K562 (cell line): ENCODE results near the gene MFSD6. TPM values are rescaled to one million over a fixed set of nuclear protein-coding genes. Genes with fewer than 3 reads are reported as not detected.

Source experiments
- ARID1B ChIP-seq: fragments of 450-650 bp; IDR thresholded peaks from 2 replicates; pipeline ENCODE4 v1.6.1; 2016; ENCODE audit warnings: antibody characterized with exemption, mild to moderate bottlenecking, inconsistent platforms
- CHCHD3 ChIP-seq: fragments of 250-450 bp; sonication (Bioruptor Pico); IDR thresholded peaks from 2 replicates; pipeline ENCODE4 v2.1.2; 2022; ENCODE audit warnings: mild to moderate bottlenecking
- EP300 ChIP-seq: IDR thresholded peaks from 2 replicates; pipeline ENCODE4 v1.6.1; 2012; ENCODE audit warnings: low read length, improper control_type of control experiment
- FOXM1 ChIP-seq, 2 experiments: fragments of 450-650 bp in 1 of 2; sonication (generic) in 1 of 2; formaldehyde crosslinking in 1 of 2; IDR thresholded peaks; 2 replicates each; pipeline versions ENCODE4 v1.6.1 to v1.9.0; 2017 to 2022; ENCODE audit warnings: low read depth in 2 of 2, mild to moderate bottlenecking in 2 of 2, missing genetic modification reagents in 1 of 2, moderate library complexity in 1 of 2
- KLF16 ChIP-seq: IDR thresholded peaks from 2 replicates; pipeline ENCODE4 v1.6.1; 2016; ENCODE audit warnings: antibody characterized with exemption
- LEF1 ChIP-seq: fragments of 450-650 bp; IDR thresholded peaks from 2 replicates; pipeline ENCODE4 v1.6.1; 2016; ENCODE audit warnings: mild to moderate bottlenecking
- MEIS2 ChIP-seq: fragments of 450-650 bp; IDR thresholded peaks from 2 replicates; pipeline ENCODE4 v1.6.1; 2014; ENCODE audit warnings: mild to moderate bottlenecking; ENCODE audit not compliant: partially characterized antibody
- POLR2AphosphoS5 ChIP-seq: IDR thresholded peaks from 2 replicates; pipeline ENCODE4 v1.6.1; 2011; ENCODE audit warnings: mild to moderate bottlenecking, low read depth, low read length, moderate library complexity; ENCODE audit not compliant: control insufficient read depth, insufficient read depth
- SMARCC2 ChIP-seq: fragments of 450-650 bp; IDR thresholded peaks from 2 replicates; pipeline ENCODE4 v1.6.1; 2017; ENCODE audit warnings: antibody characterized with exemption, moderate library complexity, mild to moderate bottlenecking, low read depth
- TEAD4 ChIP-seq, 2 experiments: sonication (generic) in 1 of 2; formaldehyde crosslinking in 1 of 2; IDR thresholded peaks; 2 replicates each; pipeline versions ENCODE4 v1.6.1 to v1.8.0; 2012 to 2022; ENCODE audit warnings: borderline replicate concordance in 1 of 2, inconsistent platforms in 1 of 2, low read length in 1 of 2, mild to moderate bottlenecking in 1 of 2, missing genetic modification reagents in 1 of 2
- TRIM24 ChIP-seq, 2 experiments: fragments of 450-650 bp; IDR thresholded peaks; 2 replicates each; pipeline ENCODE4 v1.6.1; 2016
- ZFPM2 ChIP-seq: fragments of 250-450 bp; sonication (Bioruptor Pico); IDR thresholded peaks from 2 replicates; pipeline ENCODE4 v1.5.1; 2022; ENCODE audit warnings: mild to moderate bottlenecking
- polyA plus RNA-seq, 8 experiments: library from polyadenylated mRNA; depleted of rRNA in 4 of 8; stranded (reverse) in 5 of 8; unstranded in 3 of 8; fragments of >200 nt; fragmentation: Nextera tagmentation in 2 of 8; fragmentation: Illumina TruSeq in 1 of 8; extraction: Ambion mirVana in 2 of 8; extraction: Trizol in 1 of 8; gene quantifications; 2 replicates each; pipeline versions ENCODE4 v1.2.1 to v1.2.3, GENCODE V29; 2011 to 2014; ENCODE audit warnings: inconsistent platforms in 1 of 8, missing spikeins in 1 of 8
- total RNA-seq, 7 experiments: library from RNA; depleted of rRNA in 6 of 7; stranded (reverse); fragments of >200 nt in 6 of 7; fragmentation: Illumina TruSeq in 2 of 7; extraction: Trizol in 2 of 7; gene quantifications; 2 replicates each; pipeline versions ENCODE4 v1.2.1 to v1.2.3, GENCODE V29; 2011 to 2021; ENCODE audit warnings: low replicate concordance in 1 of 7
- TF ChIP-seq, protein P1 (sequence below): fragments of 250-450 bp; sonication (Bioruptor Pico); IDR thresholded peaks from 2 replicates; pipeline ENCODE4 v1.5.1; 2021; ENCODE audit warnings: mild to moderate bottlenecking
- TF ChIP-seq, protein P2 (sequence below), 2 experiments: fragments of 150-350 bp in 1 of 2; IDR thresholded peaks; 2 replicates each; pipeline ENCODE4 v1.6.1; 2012 to 2016; ENCODE audit warnings: low read depth in 2 of 2, low read length in 2 of 2, mild to moderate bottlenecking in 1 of 2, moderate library complexity in 1 of 2
- TF ChIP-seq, protein P3 (sequence below): fragments of 250-450 bp; sonication (Bioruptor Pico); IDR thresholded peaks from 2 replicates; pipeline ENCODE4 v1.4.0; 2020; ENCODE audit warnings: mild to moderate bottlenecking, moderate library complexity, borderline replicate concordance

MFSD6 gene
- total and polyA plus RNA-seq, 9 of the 15 experiments (the other 6 are each of a cell fraction or from before 2014, with no cell fraction given) = 1.1 to 7.9 (median 4.4) TPM

DNA sequence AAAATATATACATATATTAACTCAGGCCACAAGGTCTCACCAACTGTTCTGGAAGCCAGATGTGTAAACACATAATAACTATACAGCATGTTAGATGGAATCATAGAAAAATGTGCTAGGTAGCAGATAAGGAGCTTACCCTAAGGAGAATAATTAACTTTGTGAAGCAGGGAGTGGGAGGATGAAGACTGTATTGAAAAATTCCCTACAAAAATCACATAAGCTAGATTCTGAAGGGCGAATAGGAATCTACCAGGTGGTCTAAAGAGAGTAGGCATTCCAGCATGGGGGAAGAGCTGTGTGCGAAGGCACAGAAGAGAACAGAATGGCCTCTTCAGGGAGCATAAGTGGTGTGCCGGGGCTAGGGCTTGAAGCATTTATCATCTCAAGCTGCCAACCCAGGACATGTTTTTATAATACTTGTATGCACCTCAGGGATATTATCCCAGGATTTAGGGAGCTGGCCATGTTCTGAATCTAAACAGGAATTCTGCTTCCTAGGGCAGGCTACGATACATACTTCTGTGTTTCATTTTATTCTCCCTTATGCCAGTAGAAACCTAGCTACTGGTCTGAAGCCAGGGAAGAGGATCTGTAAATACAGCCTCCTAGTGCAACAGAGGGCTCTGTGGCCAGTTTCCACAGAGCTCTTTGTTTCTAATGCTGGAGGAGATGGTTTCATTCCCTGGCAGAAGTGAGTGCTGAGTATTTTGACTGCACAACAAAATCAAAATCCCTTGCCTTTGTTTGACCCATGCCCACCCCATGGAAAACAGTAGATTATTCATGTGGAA, 69.7 kb downstream of the MFSD6 start (continued):
- TF ChIP-seq, protein P1, sequence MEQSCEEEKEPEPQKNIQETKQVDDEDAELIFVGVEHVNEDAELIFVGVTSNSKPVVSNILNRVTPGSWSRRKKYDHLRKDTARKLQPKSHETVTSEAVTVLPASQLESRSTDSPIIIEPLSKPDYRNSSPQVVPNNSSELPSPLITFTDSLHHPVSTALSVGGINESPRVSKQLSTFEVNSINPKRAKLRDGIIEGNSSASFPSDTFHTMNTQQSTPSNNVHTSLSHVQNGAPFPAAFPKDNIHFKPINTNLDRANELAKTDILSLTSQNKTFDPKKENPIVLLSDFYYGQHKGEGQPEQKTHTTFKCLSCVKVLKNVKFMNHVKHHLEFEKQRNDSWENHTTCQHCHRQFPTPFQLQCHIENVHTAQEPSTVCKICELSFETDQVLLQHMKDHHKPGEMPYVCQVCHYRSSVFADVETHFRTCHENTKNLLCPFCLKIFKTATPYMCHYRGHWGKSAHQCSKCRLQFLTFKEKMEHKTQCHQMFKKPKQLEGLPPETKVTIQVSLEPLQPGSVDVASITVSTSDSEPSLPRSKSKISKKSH (CRISPR knock-in tag) = no peak
- no peak for TF ChIP-seq ZFPM2 (CRISPR knock-in tag)
- TF ChIP-seq, protein P2, sequence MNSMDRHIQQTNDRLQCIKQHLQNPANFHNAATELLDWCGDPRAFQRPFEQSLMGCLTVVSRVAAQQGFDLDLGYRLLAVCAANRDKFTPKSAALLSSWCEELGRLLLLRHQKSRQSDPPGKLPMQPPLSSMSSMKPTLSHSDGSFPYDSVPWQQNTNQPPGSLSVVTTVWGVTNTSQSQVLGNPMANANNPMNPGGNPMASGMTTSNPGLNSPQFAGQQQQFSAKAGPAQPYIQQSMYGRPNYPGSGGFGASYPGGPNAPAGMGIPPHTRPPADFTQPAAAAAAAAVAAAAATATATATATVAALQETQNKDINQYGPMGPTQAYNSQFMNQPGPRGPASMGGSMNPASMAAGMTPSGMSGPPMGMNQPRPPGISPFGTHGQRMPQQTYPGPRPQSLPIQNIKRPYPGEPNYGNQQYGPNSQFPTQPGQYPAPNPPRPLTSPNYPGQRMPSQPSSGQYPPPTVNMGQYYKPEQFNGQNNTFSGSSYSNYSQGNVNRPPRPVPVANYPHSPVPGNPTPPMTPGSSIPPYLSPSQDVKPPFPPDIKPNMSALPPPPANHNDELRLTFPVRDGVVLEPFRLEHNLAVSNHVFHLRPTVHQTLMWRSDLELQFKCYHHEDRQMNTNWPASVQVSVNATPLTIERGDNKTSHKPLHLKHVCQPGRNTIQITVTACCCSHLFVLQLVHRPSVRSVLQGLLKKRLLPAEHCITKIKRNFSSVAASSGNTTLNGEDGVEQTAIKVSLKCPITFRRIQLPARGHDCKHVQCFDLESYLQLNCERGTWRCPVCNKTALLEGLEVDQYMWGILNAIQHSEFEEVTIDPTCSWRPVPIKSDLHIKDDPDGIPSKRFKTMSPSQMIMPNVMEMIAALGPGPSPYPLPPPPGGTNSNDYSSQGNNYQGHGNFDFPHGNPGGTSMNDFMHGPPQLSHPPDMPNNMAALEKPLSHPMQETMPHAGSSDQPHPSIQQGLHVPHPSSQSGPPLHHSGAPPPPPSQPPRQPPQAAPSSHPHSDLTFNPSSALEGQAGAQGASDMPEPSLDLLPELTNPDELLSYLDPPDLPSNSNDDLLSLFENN (IDR thresholded peaks at IDR 0.05; ENCODE audit: low read depth in 2 of 2, low read length in 2 of 2) = peak in 1 of 2 experiments; percentile 66; a peak in 1 of 4 replicates
- 0 out of 2 replicates have a peak, but pooled peaks have one; percentile 46 for TF ChIP-seq POLR2AphosphoS5
- TF ChIP-seq FOXM1 (IDR thresholded peaks at IDR 0.05; ENCODE audit: low read depth) = peak; percentile 70; the same call in 1 of the 2 replicates
- TF ChIP-seq FOXM1 (CRISPR knock-in tag; IDR thresholded peaks at IDR 0.05; ENCODE audit: low read depth) = no peak
- 0 out of 2 replicates have a peak, but pooled peaks have one; percentile 45 for TF ChIP-seq KLF16
- peak; percentile 83 for TF ChIP-seq EP300
- TF ChIP-seq CHCHD3 (CRISPR knock-in tag) = no peak
- TF ChIP-seq TRIM24 (IDR thresholded peaks at IDR 0.05) = peak in 1 of 2 experiments; percentile 45; a peak in 1 of 4 replicates
- TF ChIP-seq TEAD4 (IDR thresholded peaks at IDR 0.05; ENCODE audit: low read length) = peak; percentile 94
- no peak for TF ChIP-seq TEAD4 (CRISPR knock-in tag; IDR thresholded peaks at IDR 0.05; ENCODE audit: borderline replicate concordance)
- TF ChIP-seq MEIS2 = peak; percentile 11
- TF ChIP-seq SMARCC2 = 0 out of 2 replicates have a peak, but pooled peaks have one; percentile 49
- no peak for TF ChIP-seq LEF1
- TF ChIP-seq, protein P3, sequence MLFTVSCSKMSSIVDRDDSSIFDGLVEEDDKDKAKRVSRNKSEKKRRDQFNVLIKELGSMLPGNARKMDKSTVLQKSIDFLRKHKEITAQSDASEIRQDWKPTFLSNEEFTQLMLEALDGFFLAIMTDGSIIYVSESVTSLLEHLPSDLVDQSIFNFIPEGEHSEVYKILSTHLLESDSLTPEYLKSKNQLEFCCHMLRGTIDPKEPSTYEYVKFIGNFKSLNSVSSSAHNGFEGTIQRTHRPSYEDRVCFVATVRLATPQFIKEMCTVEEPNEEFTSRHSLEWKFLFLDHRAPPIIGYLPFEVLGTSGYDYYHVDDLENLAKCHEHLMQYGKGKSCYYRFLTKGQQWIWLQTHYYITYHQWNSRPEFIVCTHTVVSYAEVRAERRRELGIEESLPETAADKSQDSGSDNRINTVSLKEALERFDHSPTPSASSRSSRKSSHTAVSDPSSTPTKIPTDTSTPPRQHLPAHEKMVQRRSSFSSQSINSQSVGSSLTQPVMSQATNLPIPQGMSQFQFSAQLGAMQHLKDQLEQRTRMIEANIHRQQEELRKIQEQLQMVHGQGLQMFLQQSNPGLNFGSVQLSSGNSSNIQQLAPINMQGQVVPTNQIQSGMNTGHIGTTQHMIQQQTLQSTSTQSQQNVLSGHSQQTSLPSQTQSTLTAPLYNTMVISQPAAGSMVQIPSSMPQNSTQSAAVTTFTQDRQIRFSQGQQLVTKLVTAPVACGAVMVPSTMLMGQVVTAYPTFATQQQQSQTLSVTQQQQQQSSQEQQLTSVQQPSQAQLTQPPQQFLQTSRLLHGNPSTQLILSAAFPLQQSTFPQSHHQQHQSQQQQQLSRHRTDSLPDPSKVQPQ (CRISPR knock-in tag) = no peak
- peak; percentile 91 for TF ChIP-seq ARID1B
- TF ChIP-seq, all 486 proteins: peak for 32
